Skeletal muscle satellite cell (primary cell): Measurements from ENCODE around the gene PLEKHA7.

Source experiments
- H3K27me3 ChIP-seq: 2 replicates; pipeline ENCODE4 v1.7.0; 2013; ENCODE audit warnings: low read length; ENCODE audit not compliant: control insufficient read depth, insufficient read depth
- H3K36me3 ChIP-seq: 2 replicates; pipeline ENCODE4 v1.7.0; 2013; ENCODE audit warnings: mild to moderate bottlenecking, control low read depth, low read length; ENCODE audit not compliant: insufficient read depth
- H3K4me1 ChIP-seq: 2 replicates; pipeline ENCODE4 v1.7.0; 2013; ENCODE audit warnings: low read length; ENCODE audit not compliant: control insufficient read depth, insufficient read depth
- H3K4me2 ChIP-seq: 2 replicates; pipeline ENCODE4 v1.7.0; 2013; ENCODE audit warnings: mild to moderate bottlenecking, low read length
- H3K4me3 ChIP-seq: 2 replicates; pipeline ENCODE4 v1.7.0; 2013; ENCODE audit warnings: low read length
- H3K9ac ChIP-seq: 2 replicates; pipeline ENCODE4 v1.7.0; 2013; ENCODE audit warnings: mild to moderate bottlenecking, low read depth, low read length, moderate library complexity
- H3K9me3 ChIP-seq: replicated peaks from 2 replicates; pipeline ENCODE4 v1.7.0; 2013; ENCODE audit warnings: mild to moderate bottlenecking, control low read depth, low read length

The PLEKHA7 gene

GRCh38 chr11:16956538-16957153 lies 57.6 kb downstream of the PLEKHA7 start:
- H3K9ac ChIP-seq: no peak overlapping the region
- H3K9me3 ChIP-seq: no peaks in the 10 kb centered on the region
- no peak overlapping the region for H3K4me3 ChIP-seq
- H3K4me2 ChIP-seq: no peak overlapping the region
- H3K4me1 ChIP-seq: no peaks in the 10 kb centered on the region
- no peaks in the 10 kb centered on the region for H3K36me3 ChIP-seq
- no peaks in the 10 kb centered on the region for H3K27me3 ChIP-seq

GRCh38 chr11:16953663-16954062 lies 60.6 kb downstream of the PLEKHA7 start:
- H3K4me2 ChIP-seq: no peak overlapping the region
- no peak overlapping the region for H3K4me3 ChIP-seq
- no peaks in the 10 kb centered on the region for H3K36me3 ChIP-seq
- H3K4me1 ChIP-seq: no peaks in the 10 kb centered on the region
- no peak overlapping the region for H3K9ac ChIP-seq
- no peaks in the 10 kb centered on the region for H3K27me3 ChIP-seq
- H3K9me3 ChIP-seq: no peaks in the 10 kb centered on the region

- no peaks in the 10 kb centered on the region for H3K27me3 ChIP-seq
- no peaks in the 10 kb centered on the region for H3K36me3 ChIP-seq
- H3K4me2 ChIP-seq: no peak overlapping the region
- H3K9ac ChIP-seq: no peak overlapping the region
- no peaks in the 10 kb centered on the region for H3K9me3 ChIP-seq
- H3K4me1 ChIP-seq: no peaks in the 10 kb centered on the region
- H3K4me3 ChIP-seq: no peak overlapping the region
Observed at GRCh38 chr11:16946477-16947282, 67.5 kb downstream of the PLEKHA7 start.

GRCh38 chr11:16945671-16946469 lies 68.3 kb downstream of the PLEKHA7 start:
- no peak overlapping the region for H3K4me2 ChIP-seq
- H3K9ac ChIP-seq: no peak overlapping the region
- H3K9me3 ChIP-seq: no peaks in the 10 kb centered on the region
- H3K36me3 ChIP-seq: no peaks in the 10 kb centered on the region
- H3K27me3 ChIP-seq: no peaks in the 10 kb centered on the region
- H3K4me3 ChIP-seq: no peak overlapping the region
- no peaks in the 10 kb centered on the region for H3K4me1 ChIP-seq

- Histone ChIP-seq H3K4me1 (no peaks in the 10 kb centered on the region), H3K9me3 (no peaks in the 10 kb centered on the region), H3K36me3 (no peaks in the 10 kb centered on the region), H3K4me3 (no peak overlapping the region), H3K27me3 (no peaks in the 10 kb centered on the region), H3K4me2 (no peak overlapping the region), H3K9ac (no peak overlapping the region)
Observed at GRCh38 chr11:16942911-16943310, 71.3 kb downstream of the PLEKHA7 start.

GRCh38 chr11:16942342-16942741 lies 71.9 kb downstream of the PLEKHA7 start:
- no peaks in the 10 kb centered on the region for H3K27me3 ChIP-seq
- no peaks in the 10 kb centered on the region for H3K4me1 ChIP-seq
- no peak overlapping the region for H3K4me3 ChIP-seq
- H3K4me2 ChIP-seq: no peak overlapping the region
- H3K9me3 ChIP-seq: no peaks in the 10 kb centered on the region
- no peak overlapping the region for H3K9ac ChIP-seq
- H3K36me3 ChIP-seq: no peaks in the 10 kb centered on the region

- Histone ChIP-seq H3K4me1 (no peaks in the 10 kb centered on the region), H3K4me2 (no peak overlapping the region), H3K4me3 (no peak overlapping the region), H3K9ac (no peak overlapping the region), H3K9me3 (no peaks in the 10 kb centered on the region), H3K27me3 (no peaks in the 10 kb centered on the region), H3K36me3 (no peaks in the 10 kb centered on the region)
Observed at GRCh38 chr11:16941935-16942334, 72.3 kb downstream of the PLEKHA7 start.

- no peak overlapping the region for H3K4me2 ChIP-seq
- no peak overlapping the region for H3K9ac ChIP-seq
- peaks cover 5% of the 10 kb centered on the region for H3K27me3 ChIP-seq
- H3K9me3 ChIP-seq: no peaks in the 10 kb centered on the region
- no peak overlapping the region for H3K4me3 ChIP-seq
- no peaks in the 10 kb centered on the region for H3K4me1 ChIP-seq
- no peaks in the 10 kb centered on the region for H3K36me3 ChIP-seq
Observed at GRCh38 chr11:16938061-16938460, 76.2 kb downstream of the PLEKHA7 start.

GRCh38 chr11:16936643-16937042 lies 77.6 kb downstream of the PLEKHA7 start:
- no peak overlapping the region for H3K4me3 ChIP-seq
- no peaks in the 10 kb centered on the region for H3K9me3 ChIP-seq
- no peaks in the 10 kb centered on the region for H3K36me3 ChIP-seq
- no peak overlapping the region for H3K4me2 ChIP-seq
- H3K4me1 ChIP-seq: no peaks in the 10 kb centered on the region
- H3K9ac ChIP-seq: no peak overlapping the region
- H3K27me3 ChIP-seq: peaks cover 6% of the 10 kb centered on the region

- Histone ChIP-seq H3K4me1 (no peaks in the 10 kb centered on the region), H3K4me3 (no peak overlapping the region), H3K27me3 (peaks cover 6% of the 10 kb centered on the region), H3K36me3 (no peaks in the 10 kb centered on the region), H3K9ac (no peak overlapping the region), H3K9me3 (no peaks in the 10 kb centered on the region), H3K4me2 (no peak overlapping the region)
Observed at GRCh38 chr11:16935518-16936302, 78.5 kb downstream of the PLEKHA7 start.
